ENCODE measurements around the gene MDM2. TPM values are rescaled to one million over a fixed set of nuclear protein-coding genes. Genes with fewer than 3 reads are reported as not detected.

Gene MDM2
- polyA plus RNA-seq, 1 of the 3 experiments (the other 2 are of a cell fraction): 21.5 TPM

DNA sequence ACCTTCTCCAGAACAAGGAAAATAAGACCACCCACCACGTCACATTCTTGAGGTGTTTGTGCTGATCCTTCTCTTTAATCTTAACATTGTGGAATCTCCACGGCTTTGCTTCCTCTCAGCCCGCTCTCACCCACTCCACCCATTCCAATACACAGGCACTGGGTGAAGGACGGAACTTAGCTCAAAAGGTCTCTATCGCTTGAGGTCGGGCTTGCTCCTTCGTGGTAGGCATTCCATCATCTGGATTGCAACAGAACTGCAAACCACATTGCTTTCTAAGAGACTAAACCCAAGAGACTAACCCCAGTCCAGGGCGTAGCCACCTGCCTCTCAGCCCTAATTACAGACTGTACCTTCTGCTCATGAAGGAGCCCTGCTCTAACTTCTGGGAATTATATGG, 24.0 kb upstream of the MDM2 start:
- H3K27me3 ChIP-seq (ENCODE audit: insufficient read depth): no peaks in the 10 kb centered on the region
- no peaks in the 10 kb centered on the region for H4K20me1 ChIP-seq (ENCODE audit: insufficient read depth)
- no peaks in the 10 kb centered on the region for H3K9me2 ChIP-seq
- no peak overlapping the region for H3K4me3 ChIP-seq (ENCODE audit: low read depth in 2 of 2, low read length in 1 of 2)
- H3K4me1 ChIP-seq (ENCODE audit: control insufficient read depth in 1 of 2, insufficient read depth in 2 of 2, low read depth in 1 of 2, low read length in 1 of 2): no peaks in the 10 kb centered on the region
- no peaks in the 10 kb centered on the region for H3K36me3 ChIP-seq (replicated peaks in 1 of 2; ENCODE audit: control insufficient read depth in 1 of 2, insufficient read depth in 2 of 2, low read length in 1 of 2)
- no peaks in the 10 kb centered on the region for H3K79me2 ChIP-seq (ENCODE audit: insufficient read depth)
- WGBS (ENCODE audit: low lambda C conversion rate): 92% methylated on average over 8 of the region's 8 CpGs
- ChIA-PET POLR2A (no interaction called here), CTCF (interaction anchor here (0.7 kb wide), 1 partner anchor 1515 kb away, joined by 4 read pairs; the partner anchor contains the start of gene CAND1)
- H3K27ac ChIP-seq (ENCODE audit: low read depth in 2 of 2, low read length in 1 of 2): no peak overlapping the region
- TF ChIP-seq SIN3A (IDR thresholded peaks at IDR 0.05; ENCODE audit: borderline replicate concordance, low read depth, low read length) (no peak), NRF1 (IDR thresholded peaks at IDR 0.05; ENCODE audit: low read depth, low read length) (no peak), RCOR1 (IDR thresholded peaks at IDR 0.05; ENCODE audit: low read length) (no peak), EZH2phosphoT487 (IDR thresholded peaks at IDR 0.05; ENCODE audit: borderline replicate concordance, low read depth) (no peak), TEAD4 (IDR thresholded peaks at IDR 0.05; ENCODE audit: borderline replicate concordance, insufficient read depth) (no peak), FOXJ3 (CRISPR knock-in tag; IDR thresholded peaks at IDR 0.05) (no peak), RXRA (IDR thresholded peaks at IDR 0.05; ENCODE audit: borderline replicate concordance, low read depth) (no peak), EP300 (IDR thresholded peaks at IDR 0.05; ENCODE audit: borderline replicate concordance in 1 of 2, low read depth in 1 of 2, low read length in 1 of 2) (no peak), GABPA (IDR thresholded peaks at IDR 0.05; ENCODE audit: low read depth) (no peak), RFX5 (IDR thresholded peaks at IDR 0.05; ENCODE audit: low read length) (no peak), FOXM1 (IDR thresholded peaks at IDR 0.05; ENCODE audit: low read depth) (no peak), ELF1 (IDR thresholded peaks at IDR 0.05) (no peak), NFIC (IDR thresholded peaks at IDR 0.05; ENCODE audit: borderline replicate concordance) (no peak), POLR2AphosphoS5 (IDR thresholded peaks at IDR 0.05; ENCODE audit: low read depth, low read length) (no peak)
- TF ChIP-seq, protein P1, sequence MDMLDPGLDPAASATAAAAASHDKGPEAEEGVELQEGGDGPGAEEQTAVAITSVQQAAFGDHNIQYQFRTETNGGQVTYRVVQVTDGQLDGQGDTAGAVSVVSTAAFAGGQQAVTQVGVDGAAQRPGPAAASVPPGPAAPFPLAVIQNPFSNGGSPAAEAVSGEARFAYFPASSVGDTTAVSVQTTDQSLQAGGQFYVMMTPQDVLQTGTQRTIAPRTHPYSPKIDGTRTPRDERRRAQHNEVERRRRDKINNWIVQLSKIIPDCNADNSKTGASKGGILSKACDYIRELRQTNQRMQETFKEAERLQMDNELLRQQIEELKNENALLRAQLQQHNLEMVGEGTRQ (IDR thresholded peaks at IDR 0.05; ENCODE audit: borderline replicate concordance, low read depth, low read length): no peak
- TF ChIP-seq, protein P2, sequence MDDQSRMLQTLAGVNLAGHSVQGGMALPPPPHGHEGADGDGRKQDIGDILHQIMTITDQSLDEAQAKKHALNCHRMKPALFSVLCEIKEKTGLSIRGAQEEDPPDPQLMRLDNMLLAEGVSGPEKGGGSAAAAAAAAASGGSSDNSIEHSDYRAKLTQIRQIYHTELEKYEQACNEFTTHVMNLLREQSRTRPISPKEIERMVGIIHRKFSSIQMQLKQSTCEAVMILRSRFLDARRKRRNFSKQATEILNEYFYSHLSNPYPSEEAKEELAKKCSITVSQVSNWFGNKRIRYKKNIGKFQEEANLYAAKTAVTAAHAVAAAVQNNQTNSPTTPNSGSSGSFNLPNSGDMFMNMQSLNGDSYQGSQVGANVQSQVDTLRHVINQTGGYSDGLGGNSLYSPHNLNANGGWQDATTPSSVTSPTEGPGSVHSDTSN (IDR thresholded peaks at IDR 0.05): no peak
- TF ChIP-seq, protein P3, sequence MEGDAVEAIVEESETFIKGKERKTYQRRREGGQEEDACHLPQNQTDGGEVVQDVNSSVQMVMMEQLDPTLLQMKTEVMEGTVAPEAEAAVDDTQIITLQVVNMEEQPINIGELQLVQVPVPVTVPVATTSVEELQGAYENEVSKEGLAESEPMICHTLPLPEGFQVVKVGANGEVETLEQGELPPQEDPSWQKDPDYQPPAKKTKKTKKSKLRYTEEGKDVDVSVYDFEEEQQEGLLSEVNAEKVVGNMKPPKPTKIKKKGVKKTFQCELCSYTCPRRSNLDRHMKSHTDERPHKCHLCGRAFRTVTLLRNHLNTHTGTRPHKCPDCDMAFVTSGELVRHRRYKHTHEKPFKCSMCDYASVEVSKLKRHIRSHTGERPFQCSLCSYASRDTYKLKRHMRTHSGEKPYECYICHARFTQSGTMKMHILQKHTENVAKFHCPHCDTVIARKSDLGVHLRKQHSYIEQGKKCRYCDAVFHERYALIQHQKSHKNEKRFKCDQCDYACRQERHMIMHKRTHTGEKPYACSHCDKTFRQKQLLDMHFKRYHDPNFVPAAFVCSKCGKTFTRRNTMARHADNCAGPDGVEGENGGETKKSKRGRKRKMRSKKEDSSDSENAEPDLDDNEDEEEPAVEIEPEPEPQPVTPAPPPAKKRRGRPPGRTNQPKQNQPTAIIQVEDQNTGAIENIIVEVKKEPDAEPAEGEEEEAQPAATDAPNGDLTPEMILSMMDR (IDR thresholded peaks at IDR 0.05): no peak
- H2AFZ ChIP-seq (ENCODE audit: low read depth): no peak overlapping the region
- no peaks in the 10 kb centered on the region for H3K9me3 ChIP-seq
- DNase-seq: no peak
- H3F3A ChIP-seq (replicated peaks; ENCODE audit: insufficient read depth): peaks cover 7% of the 10 kb centered on the region
- no peak overlapping the region for H3K4me2 ChIP-seq
- no peak overlapping the region for H3K9ac ChIP-seq

Measured in SK-N-SH (cell line).